ENCODE measurements around the gene IL2RG. TPM values are rescaled to one million over a fixed set of nuclear protein-coding genes. Genes with fewer than 3 reads are reported as not detected.

IL2RG gene
- not detected in 2 replicates for total RNA-seq

DNA sequence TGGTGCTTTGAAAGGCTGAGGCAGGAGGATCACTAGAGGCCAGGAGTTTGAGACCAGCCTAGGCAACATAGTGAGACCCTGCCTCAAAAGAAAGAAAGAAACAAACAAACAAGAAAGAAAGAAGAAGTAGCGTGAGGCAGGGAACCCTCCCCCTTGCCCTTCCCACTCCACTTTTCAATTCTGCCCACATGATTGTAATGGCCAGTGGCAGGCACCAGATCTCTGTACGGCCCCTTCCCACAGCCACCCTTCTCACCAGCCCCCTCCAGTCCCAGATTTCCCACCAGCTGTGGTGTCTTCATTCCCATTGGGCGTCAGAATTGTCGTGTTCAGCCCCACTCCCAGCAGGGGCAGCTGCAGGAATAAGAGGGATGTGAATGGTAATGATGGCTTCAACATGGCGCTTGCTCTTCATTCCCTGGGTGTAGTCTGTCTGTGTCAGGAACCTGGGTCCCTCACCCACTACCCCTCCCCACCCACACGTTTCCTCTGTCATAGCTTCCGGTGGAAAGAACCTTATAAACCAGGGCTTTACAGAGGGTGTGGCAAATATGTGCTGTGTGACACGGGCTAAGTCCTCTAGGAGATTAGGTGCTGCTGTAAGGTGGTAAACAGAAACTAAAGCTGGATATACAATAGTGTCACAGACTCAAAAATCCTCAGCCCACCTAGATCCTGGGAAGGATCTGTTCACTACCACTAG is at the start of gene IL2RG:
TSS of gene IL2RG (minus strand) at position 437 of the 703 bp plus-strand sequence. CDS start at position 399, 38 bp downstream.

DNA sequence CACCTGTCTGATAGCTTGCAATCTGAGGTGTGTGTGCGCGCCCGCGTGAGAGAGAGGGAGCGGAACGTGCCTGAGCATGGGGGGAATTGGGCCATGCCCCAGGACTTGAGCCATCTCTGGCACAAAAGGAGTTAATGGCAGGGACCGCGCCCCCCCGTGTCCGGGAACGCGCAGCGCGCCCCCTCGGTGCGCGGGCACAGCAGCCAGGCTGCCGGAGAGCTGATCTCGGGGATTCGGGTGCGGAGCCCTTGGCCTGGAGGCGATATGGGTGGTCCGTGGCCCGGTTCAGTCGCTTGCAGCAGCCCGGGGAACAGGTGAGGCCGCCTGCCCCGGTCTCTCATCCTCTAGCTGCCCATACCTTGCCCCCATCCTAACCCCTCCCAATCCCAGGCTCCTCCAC is 33.3 kb upstream of the IL2RG start, which contains the start of gene NLGN3:
TSS of gene NLGN3 (plus strand) at position 191 of the 400 bp plus-strand sequence. CDS start 2,909 bp downstream, outside the sequence.

GRCh38 chrX:71118032-71118984 is 6.9 kb upstream of the IL2RG start, which contains the start of gene MED12:
TSS of gene MED12 (plus strand) at chrX:71118596. CDS start at chrX:71118755, 159 bp downstream.

DNA sequence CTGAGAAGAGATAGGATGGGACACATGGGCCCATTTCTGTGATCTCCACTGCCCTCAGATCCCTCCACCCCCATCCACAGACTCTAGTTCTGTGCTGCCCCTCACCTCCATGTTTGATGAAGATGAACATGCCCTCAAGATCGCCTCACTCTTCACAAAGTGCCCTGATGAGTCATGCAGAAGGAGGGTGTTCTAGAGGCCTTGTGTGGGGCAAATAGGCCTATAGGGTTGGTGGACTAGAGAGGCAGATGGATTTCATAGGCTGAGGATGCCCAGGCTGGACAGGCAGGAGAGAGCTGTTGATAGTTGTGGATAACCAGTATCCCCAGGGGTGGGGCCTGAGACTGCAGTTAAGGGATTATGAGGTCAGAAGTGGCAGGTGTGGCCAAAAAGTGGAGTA is 5.0 kb downstream of the IL2RG start, which contains the start of gene CXorf65:
TSS of gene CXorf65 (minus strand) at position 314 of the 400 bp plus-strand sequence. CDS start at position 130, 184 bp downstream.

DNA sequence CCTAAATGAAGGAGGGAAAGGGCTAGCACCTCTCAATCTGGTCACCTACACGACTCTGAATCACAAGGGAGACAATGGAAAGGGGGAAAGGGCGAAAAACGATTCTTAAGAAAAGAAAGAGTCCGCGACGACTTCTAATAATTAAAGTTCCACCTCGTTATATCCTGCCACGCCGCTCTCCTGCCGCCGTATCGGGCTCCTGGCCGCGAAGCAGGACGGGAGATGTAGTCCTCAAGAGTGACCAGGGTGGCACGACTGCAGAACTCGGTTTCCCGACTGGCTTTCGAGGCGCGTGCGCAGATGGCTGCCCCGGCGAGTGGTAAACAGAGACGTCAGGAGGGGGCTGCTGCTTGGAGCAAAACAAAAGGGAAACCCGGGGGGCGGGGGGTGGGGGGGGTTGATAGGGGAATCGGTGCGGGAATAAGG is 15.8 kb downstream of the IL2RG start, which contains the start of gene FOXO4:
TSS of gene FOXO4 (plus strand) at position 297 of the 426 bp plus-strand sequence. CDS start 678 bp downstream, outside the sequence.

GRCh38 chrX:71068044-71068918 is 43.1 kb downstream of the IL2RG start, which contains the start of gene SNX12:
TSS of gene SNX12 (minus strand) at chrX:71068334. CDS start at chrX:71068306, 28 bp downstream.

Other genes starting within 250 kb of the IL2RG start
- gene TEX11, start 202.9 kb downstream of the IL2RG start, total RNA-seq: not detected in 2 replicates
- not detected in 2 replicates for gene SLC7A3, start 180.5 kb downstream of the IL2RG start, total RNA-seq
- gene SNX12, start 43.2 kb downstream of the IL2RG start, total RNA-seq: 65.1 and 79.3 TPM in 2 replicates
- 4.1 and 8.1 TPM in 2 replicates for gene FOXO4, start 15.7 kb downstream of the IL2RG start, total RNA-seq
- gene CXorf65, start 4.8 kb downstream of the IL2RG start, total RNA-seq: not detected in 2 replicates
- gene MED12, start 7.0 kb upstream of the IL2RG start, total RNA-seq: 29.3 and 34.3 TPM in 2 replicates
- 0.26 and 0.95 TPM in 2 replicates for gene NLGN3, start 33.3 kb upstream of the IL2RG start, total RNA-seq
- not detected in 2 replicates for gene GJB1, start 111.6 kb upstream of the IL2RG start, total RNA-seq
- gene ZMYM3, start 142.6 kb upstream of the IL2RG start, total RNA-seq: 8.7 and 11.2 TPM in 2 replicates
- gene NONO, start 172.1 kb upstream of the IL2RG start, total RNA-seq: 383 and 436 TPM in 2 replicates
- gene ITGB1BP2, start 190.2 kb upstream of the IL2RG start, total RNA-seq: 0.43 and 0.47 TPM in 2 replicates

Data from bronchial smooth muscle cell (primary cell).